HG03469 (cell line): ENCODE results near the gene PPM1N.
A peak's percentile ranks its signal among the peaks of the same experiment; 100 is the strongest.

Experiments
- ATAC-seq: cut with Tn5 transposase; IDR thresholded peaks from one replicate; pipeline ENCODE4 v1.9.1; 2021; ENCODE audit warnings: mild to moderate bottlenecking, moderate library complexity, moderate number of reproducible peaks; ENCODE audit not compliant: unreplicated experiment

Gene PPM1N

GRCh38 chr19:45498411-45499195 is at the start of gene PPM1N:
Gene PPM1N, plus strand, starts transcription at chr19:45498443. Its CDS starts 30 bp downstream, at chr19:45498473.
- no peak for ATAC-seq

- no peak for ATAC-seq
These were observed 49.4 kb upstream of the PPM1N start for GRCh38 chr19:45448887-45449299.

- no peak for ATAC-seq
These were observed 48.3 kb upstream of the PPM1N start for GRCh38 chr19:45450012-45450333.

GRCh38 chr19:45451131-45451849 is 47.0 kb upstream of the PPM1N start:
- no peak for ATAC-seq

- no peak for ATAC-seq
These were observed 46.3 kb upstream of the PPM1N start for GRCh38 chr19:45451850-45452387.

- ATAC-seq = no peak
These were observed 42.3 kb upstream of the PPM1N start for GRCh38 chr19:45455707-45456499.

GRCh38 chr19:45456500-45456815 is 41.8 kb upstream of the PPM1N start:
- no peak for ATAC-seq

GRCh38 chr19:45457776-45458175 is 40.5 kb upstream of the PPM1N start:
- ATAC-seq = no peak

GRCh38 chr19:45460807-45461347 is 37.4 kb upstream of the PPM1N start:
- no peak for ATAC-seq

- no peak for ATAC-seq
These were observed 36.1 kb upstream of the PPM1N start for GRCh38 chr19:45462174-45462573.

- ATAC-seq = no peak
These were observed 35.0 kb upstream of the PPM1N start for GRCh38 chr19:45463241-45463640.

- ATAC-seq = no peak
These were observed 34.0 kb upstream of the PPM1N start for GRCh38 chr19:45464274-45464673.

GRCh38 chr19:45464852-45465441 is 33.3 kb upstream of the PPM1N start:
- ATAC-seq = no peak

GRCh38 chr19:45467115-45467455 is 31.2 kb upstream of the PPM1N start:
- no peak for ATAC-seq

- ATAC-seq = no peak
These were observed 30.6 kb upstream of the PPM1N start, which contains the start of gene FOSB for GRCh38 chr19:45467456-45468158. Gene FOSB, plus strand, starts transcription at chr19:45467996. Its CDS starts 591 bp downstream, at chr19:45468587.

GRCh38 chr19:45468159-45468651 is 30.0 kb upstream of the PPM1N start:
- no peak for ATAC-seq

- ATAC-seq = no peak
These were observed 29.5 kb upstream of the PPM1N start for GRCh38 chr19:45468803-45469131.

- peak; percentile 35 for ATAC-seq
These were observed 28.9 kb upstream of the PPM1N start for GRCh38 chr19:45469132-45469944.
